HG02885 (cell line): ENCODE data around the gene ABCD1.
A peak's percentile ranks its signal among the peaks of the same experiment; 100 is the strongest.
"Not testable (repeated sequence)": the region's sequence is repeated elsewhere in the genome, so short reads cannot be mapped to it uniquely, and the experiment has no call there.

Experiments
- ATAC-seq: cut with Tn5 transposase; IDR thresholded peaks from one replicate; pipeline ENCODE4 v1.9.1; 2021; ENCODE audit warnings: mild to moderate bottlenecking; ENCODE audit not compliant: unreplicated experiment, poor library complexity

ABCD1 gene

GRCh38 chrX:153746991-153747390 lies 22.3 kb downstream of the ABCD1 start:
- not testable (repeated sequence) for ATAC-seq

- not testable (repeated sequence) for ATAC-seq
Observed at GRCh38 chrX:153749017-153749416, 24.4 kb downstream of the ABCD1 start.

- ATAC-seq: no peak
Observed at GRCh38 chrX:153750127-153750774, 25.6 kb downstream of the ABCD1 start.

- ATAC-seq: no peak
Observed at GRCh38 chrX:153755136-153755535, 30.5 kb downstream of the ABCD1 start.

- no peak for ATAC-seq
Observed at GRCh38 chrX:153761863-153762262, 37.2 kb downstream of the ABCD1 start.

GRCh38 chrX:153762626-153763173 lies 38.0 kb downstream of the ABCD1 start:
- no peak for ATAC-seq

GRCh38 chrX:153763298-153763932 lies 38.8 kb downstream of the ABCD1 start:
- no peak for ATAC-seq

GRCh38 chrX:153763989-153764755 lies 39.5 kb downstream of the ABCD1 start, which contains the start of gene PLXNB3:
PLXNB3 (plus strand) TSS chrX:153764249; CDS start chrX:153765536, 1,287 bp downstream.
- ATAC-seq: peak; percentile 66

- no peak for ATAC-seq
Observed at GRCh38 chrX:153764786-153765137, 40.1 kb downstream of the ABCD1 start.

- no peak for ATAC-seq
Observed at GRCh38 chrX:153765138-153766079, 40.8 kb downstream of the ABCD1 start.

GRCh38 chrX:153766098-153766817 lies 41.6 kb downstream of the ABCD1 start:
- no peak for ATAC-seq

- no peak for ATAC-seq
Observed at GRCh38 chrX:153766871-153767673, 42.4 kb downstream of the ABCD1 start.

GRCh38 chrX:153767674-153768055 lies 43.0 kb downstream of the ABCD1 start:
- no peak for ATAC-seq

- ATAC-seq: no peak
Observed at GRCh38 chrX:153768311-153769157, 43.9 kb downstream of the ABCD1 start.

GRCh38 chrX:153769158-153769864 lies 44.7 kb downstream of the ABCD1 start:
- no peak for ATAC-seq

- ATAC-seq: no peak
Observed at GRCh38 chrX:153769865-153770600, 45.4 kb downstream of the ABCD1 start.
